HG03060 (cell line): ENCODE measurements around the gene ZFR.
"Not testable (repeated sequence)": the region's sequence is repeated elsewhere in the genome, so short reads cannot be mapped to it uniquely, and the experiment has no call there.

Experiments used
- ATAC-seq: cut with Tn5 transposase; IDR thresholded peaks from one replicate; pipeline ENCODE4 v1.9.1; 2021; ENCODE audit warnings: low read depth, moderate number of reproducible peaks; ENCODE audit not compliant: unreplicated experiment

Gene ZFR

GRCh38 chr5:32325616-32326015 lies 118.9 kb downstream of the ZFR start:
- ATAC-seq = no peak

GRCh38 chr5:32325062-32325461 lies 119.5 kb downstream of the ZFR start:
- no peak for ATAC-seq

DNA sequence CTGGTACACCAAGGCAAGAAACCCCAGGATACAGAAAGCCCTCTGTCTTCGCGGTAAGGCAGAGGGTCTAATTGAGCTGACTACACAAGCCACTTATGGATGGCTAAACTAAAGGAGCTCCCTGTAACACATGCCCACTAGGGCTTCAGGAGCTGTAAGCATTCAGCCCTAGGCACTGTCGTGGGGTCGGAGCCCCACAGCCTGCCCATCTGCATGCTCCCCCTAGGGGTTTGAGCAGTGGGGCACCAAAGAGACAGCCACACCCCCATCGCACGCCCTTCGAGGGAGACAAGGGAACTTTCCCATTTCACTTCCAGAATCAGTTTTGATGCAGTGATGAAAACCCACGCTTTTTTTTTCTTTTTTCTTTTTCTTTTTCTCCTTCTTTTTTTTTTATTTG lies 120.8 kb downstream of the ZFR start:
- ATAC-seq = no peak

- ATAC-seq = no peak
Observed at GRCh38 chr5:32322882-32323281, 121.7 kb downstream of the ZFR start.

- ATAC-seq = not testable (repeated sequence)
Observed at GRCh38 chr5:32321787-32322186, 122.8 kb downstream of the ZFR start.

GRCh38 chr5:32320576-32320975 lies 124.0 kb downstream of the ZFR start:
- ATAC-seq = no peak

- ATAC-seq = no peak
Observed at GRCh38 chr5:32319926-32320543, 124.5 kb downstream of the ZFR start.

GRCh38 chr5:32319392-32319791 lies 125.1 kb downstream of the ZFR start:
- ATAC-seq = no peak

DNA sequence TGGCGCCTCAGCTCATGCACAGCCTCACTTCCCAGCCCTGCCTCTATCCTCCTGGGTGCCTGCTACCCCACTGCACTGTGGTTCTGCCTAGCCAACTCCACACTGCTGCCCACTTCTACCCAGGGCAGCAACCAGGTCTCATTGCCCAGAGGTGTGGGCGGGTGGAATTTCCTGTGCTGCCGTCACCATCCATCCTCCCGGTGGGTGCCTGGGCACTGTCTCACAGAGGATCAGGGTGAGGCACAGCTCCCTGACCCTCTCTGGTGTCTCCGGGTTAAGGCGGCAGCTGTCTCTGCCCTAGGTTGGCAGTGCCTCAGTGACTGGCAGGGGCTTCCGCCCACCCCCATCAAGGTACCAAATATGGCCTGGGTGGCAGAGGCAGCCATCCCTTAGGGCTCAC lies 127.5 kb downstream of the ZFR start:
- no peak for ATAC-seq

GRCh38 chr5:32315221-32316014 lies 129.1 kb downstream of the ZFR start:
- no peak for ATAC-seq

DNA sequence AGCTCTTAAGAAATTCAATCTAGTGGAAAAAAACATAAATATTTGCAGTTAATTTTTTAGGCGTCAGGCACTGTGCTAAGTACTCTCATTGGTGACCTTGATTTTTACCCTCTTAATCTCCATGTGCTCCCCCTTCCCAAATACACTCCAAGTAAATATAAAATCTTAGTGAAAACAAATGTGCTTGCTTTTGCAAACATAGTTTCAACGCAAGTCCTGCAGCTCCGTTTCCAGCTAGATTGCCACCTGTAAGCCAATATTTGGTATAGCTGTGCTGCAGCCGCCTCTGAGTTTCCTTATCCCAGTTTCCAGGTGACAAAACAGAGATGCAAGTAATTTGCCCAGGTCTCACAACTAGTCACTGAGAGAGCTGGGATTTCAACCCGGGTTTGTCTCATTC lies 129.9 kb downstream of the ZFR start:
- ATAC-seq = no peak

DNA sequence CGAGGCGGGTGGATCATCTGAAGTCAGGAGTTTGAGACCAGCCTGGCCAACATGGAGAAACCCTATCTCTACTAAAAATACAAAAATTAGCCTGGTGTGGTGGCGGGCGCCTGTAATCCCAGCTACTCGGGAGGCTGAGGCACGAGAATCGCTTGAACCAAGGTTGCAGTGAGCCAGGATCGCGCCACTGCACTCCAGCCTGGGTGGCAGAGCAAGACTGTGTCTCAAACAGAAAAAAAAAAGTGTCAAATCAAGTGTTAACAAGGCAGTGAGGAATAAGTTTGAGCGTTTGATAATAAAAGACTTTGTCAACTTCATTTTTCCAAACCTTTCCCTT lies 130.4 kb downstream of the ZFR start:
- ATAC-seq = not testable (repeated sequence)

GRCh38 chr5:32312595-32313332 lies 131.8 kb downstream of the ZFR start, which contains the start of gene MTMR12:
Gene MTMR12 (minus strand): TSS chr5:32312939. CDS start chr5:32312838, 101 bp downstream.
- peak; percentile 98 for ATAC-seq

DNA sequence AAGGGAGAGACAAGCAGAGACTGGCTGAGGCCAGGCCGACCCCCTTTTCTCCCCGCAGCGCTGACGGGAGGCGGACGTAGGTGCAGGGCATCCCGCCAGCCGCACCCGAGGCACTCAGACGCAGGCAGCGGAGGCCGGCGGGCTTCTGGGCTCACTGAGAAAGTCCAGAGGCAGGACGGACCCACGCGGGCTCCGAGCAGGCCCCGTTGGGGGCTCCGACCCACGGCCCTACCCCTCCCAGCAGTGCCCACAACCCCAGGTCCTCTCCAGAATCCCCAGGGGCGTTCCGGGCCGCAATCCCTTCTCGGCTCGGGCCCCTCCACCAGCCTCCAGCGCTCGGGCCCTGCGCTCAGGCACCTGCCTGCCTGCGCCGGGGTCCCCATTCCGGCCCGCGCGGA lies 132.3 kb downstream of the ZFR start:
- peak; percentile 5 for ATAC-seq

GRCh38 chr5:32311404-32312196 lies 132.9 kb downstream of the ZFR start:
- ATAC-seq = no peak

DNA sequence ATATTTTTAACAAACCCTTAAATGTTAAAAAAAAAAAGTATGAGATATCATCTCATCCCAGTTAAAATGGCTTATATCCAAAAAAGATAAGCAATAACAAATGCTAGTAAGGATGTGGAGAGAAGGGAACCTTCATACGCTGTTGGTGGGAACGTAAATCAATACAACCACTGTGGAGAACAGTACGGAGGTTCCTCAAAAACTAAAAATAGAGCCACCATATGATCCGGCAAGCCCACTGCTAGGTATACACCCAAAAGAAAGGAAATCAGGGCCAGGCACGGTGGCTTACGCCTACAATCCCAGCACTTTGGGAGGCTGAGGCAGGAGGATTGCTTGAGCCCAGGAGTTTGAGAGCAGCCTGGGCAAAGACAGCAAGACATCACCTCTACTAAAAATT lies 134.8 kb downstream of the ZFR start:
- ATAC-seq = no peak

DNA sequence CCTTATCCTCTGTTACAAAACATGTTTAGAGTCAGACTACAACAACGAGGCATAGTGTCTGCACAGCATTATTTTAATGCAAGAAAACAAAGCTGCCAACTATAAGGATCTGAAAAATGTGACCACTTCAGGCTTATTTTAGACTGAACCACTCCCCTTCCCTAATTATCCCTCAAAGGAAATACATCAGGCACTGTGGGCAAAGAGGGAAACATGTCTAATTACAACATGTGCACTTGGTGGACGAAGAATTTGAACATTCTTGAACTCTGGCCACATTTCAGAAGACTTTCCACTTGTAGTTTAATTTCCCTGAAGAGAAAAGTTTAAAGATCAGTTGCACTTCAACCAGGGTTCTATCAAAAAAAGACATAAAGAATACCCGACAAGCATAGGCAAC lies 135.6 kb downstream of the ZFR start:
- ATAC-seq = no peak

DNA sequence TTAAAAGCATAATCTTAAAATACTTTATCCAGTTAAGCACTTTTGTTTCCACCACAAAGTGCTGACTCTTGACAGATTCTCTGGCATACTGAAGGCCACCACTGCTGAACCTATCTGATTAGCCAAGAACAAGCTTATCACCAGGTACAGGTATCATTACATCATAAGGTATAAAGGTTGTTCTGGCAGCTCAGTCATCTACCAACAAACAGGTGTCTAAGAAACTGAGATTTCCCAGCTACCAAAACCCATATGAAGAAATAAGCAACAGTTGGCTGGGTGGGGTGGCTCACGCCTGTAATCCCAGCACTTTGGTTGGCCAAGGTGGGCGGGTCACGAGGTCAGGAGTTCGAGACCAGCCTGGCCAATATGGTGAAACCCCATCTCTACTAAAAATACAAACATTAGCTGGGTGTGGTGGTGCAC lies 136.8 kb downstream of the ZFR start:
- ATAC-seq = no peak

DNA sequence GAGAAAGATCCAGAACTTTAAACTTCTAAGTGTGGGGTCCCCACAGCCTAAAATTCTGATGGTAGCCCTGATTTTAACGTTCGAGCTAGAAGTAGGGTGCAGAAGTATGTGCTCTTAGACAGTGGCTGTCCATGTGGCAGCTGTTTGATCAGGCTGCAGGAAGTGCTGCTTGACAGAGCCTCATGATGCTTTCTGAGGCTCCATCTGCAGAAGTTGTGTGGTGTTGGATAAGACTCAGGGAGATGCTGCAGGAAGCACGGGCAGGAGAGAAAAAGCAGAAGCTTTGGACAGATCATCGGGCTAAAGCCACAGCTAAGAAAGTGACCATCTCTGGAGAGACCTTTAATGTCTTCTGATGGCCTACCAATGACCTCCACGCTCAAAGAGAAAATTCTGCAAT lies 139.9 kb downstream of the ZFR start:
- no peak for ATAC-seq
